Eye (tissue), 1 donor: ENCODE results near the gene BABAM2.
"Not testable (repeated sequence)": the region's sequence is repeated elsewhere in the genome, so short reads cannot be mapped to it uniquely, and the experiment has no call there.

Experiments
- DNase-seq: peaks from one replicate; pipeline ENCODE4 v3.0.0-alpha.2; 2015

BABAM2 gene

GRCh38 chr2:28321426-28321825 is 430.9 kb downstream of the BABAM2 start:
- DNase-seq, result no peak

GRCh38 chr2:28322051-28322450 is 431.5 kb downstream of the BABAM2 start:
- no peak for DNase-seq

- DNase-seq, result no peak
These were observed 431.9 kb downstream of the BABAM2 start for GRCh38 chr2:28322456-28322855.

- DNase-seq, result no peak
These were observed 432.5 kb downstream of the BABAM2 start for GRCh38 chr2:28322981-28323396.

- no peak for DNase-seq
These were observed 434.6 kb downstream of the BABAM2 start for GRCh38 chr2:28325173-28325566.

GRCh38 chr2:28325567-28326468 is 435.3 kb downstream of the BABAM2 start:
- no peak for DNase-seq

GRCh38 chr2:28326469-28326805 is 435.9 kb downstream of the BABAM2 start:
- no peak for DNase-seq

GRCh38 chr2:28326881-28327505 is 436.5 kb downstream of the BABAM2 start:
- DNase-seq, result no peak

GRCh38 chr2:28327581-28327955 is 437.0 kb downstream of the BABAM2 start:
- DNase-seq, result no peak

- DNase-seq, result no peak
These were observed 437.7 kb downstream of the BABAM2 start for GRCh38 chr2:28327956-28328922.

- DNase-seq, result no peak
These were observed 438.7 kb downstream of the BABAM2 start for GRCh38 chr2:28329184-28329583.

GRCh38 chr2:28330722-28331121 is 440.2 kb downstream of the BABAM2 start:
- DNase-seq, result not testable (repeated sequence)

- DNase-seq, result not testable (repeated sequence)
These were observed 441.3 kb downstream of the BABAM2 start for GRCh38 chr2:28331797-28332196.

- no peak for DNase-seq
These were observed 442.2 kb downstream of the BABAM2 start for GRCh38 chr2:28332696-28333095.

GRCh38 chr2:28333606-28334526 is 443.3 kb downstream of the BABAM2 start:
- DNase-seq, result no peak

GRCh38 chr2:28334527-28334894 is 444.0 kb downstream of the BABAM2 start:
- DNase-seq, result no peak

- not testable (repeated sequence) for DNase-seq
These were observed 444.7 kb downstream of the BABAM2 start for GRCh38 chr2:28335265-28335664.

- DNase-seq, result no peak
These were observed 445.1 kb downstream of the BABAM2 start for GRCh38 chr2:28335666-28336065.

GRCh38 chr2:28336264-28336980 is 445.9 kb downstream of the BABAM2 start:
- DNase-seq, result no peak

- no peak for DNase-seq
These were observed 446.6 kb downstream of the BABAM2 start for GRCh38 chr2:28336982-28337627.
